Measurements from ENCODE around the gene EPPIN. TPM values are rescaled to one million over a fixed set of nuclear protein-coding genes. Genes with fewer than 3 reads are reported as not detected.

EPPIN gene
- total and polyA plus RNA-seq, 10 of the 15 experiments (the other 5 are each of a cell fraction or from before 2014, with no cell fraction given), result not detected

DNA sequence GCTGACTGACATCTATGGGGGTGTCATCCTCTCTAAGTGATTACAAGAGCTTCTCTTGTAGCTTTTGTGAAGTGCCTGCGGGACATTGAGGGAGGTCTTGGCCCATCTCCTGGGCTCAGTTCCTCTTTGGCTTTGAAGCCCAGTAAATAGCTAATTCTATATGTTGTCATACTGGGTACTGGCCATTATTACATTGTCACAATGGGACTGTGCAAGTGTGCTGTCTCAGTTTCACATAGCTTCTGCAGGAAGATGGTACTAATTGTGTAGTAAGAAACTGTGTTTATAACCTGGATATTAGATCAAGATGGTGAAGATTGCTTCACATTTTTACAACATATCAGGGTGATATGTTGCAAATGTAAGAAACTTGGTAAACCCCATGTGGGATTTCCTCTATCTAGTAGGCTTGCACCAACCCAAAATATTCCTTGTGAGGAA, 51.7 kb downstream of the EPPIN start:
- TF ChIP-seq SMAD1 (IDR thresholded peaks at IDR 0.05; ENCODE audit: low read depth, partially characterized antibody), result no peak
- TF ChIP-seq IRF4 (IDR thresholded peaks at IDR 0.05; ENCODE audit: low read depth, low read length), result no peak
- no peaks in the 10 kb centered on the region for H3K79me2 ChIP-seq (ENCODE audit: control insufficient read depth, insufficient read depth, low read length)
- ATAC-seq (no peak), FAIRE-seq (no peak), DNase-seq (ENCODE audit: low read depth, low spot score) (no peak)
- ChIA-PET RAD21 (ENCODE audit: unreplicated experiment) (no interaction called here), CTCF (no interaction called here), POLR2A (no interaction called here), SMC1A (ENCODE audit: uncharacterized antibody, unreplicated experiment) (interaction anchor here (0.6 kb wide), 1 partner anchor 177 kb away, joined by 3 read pairs; no protein-coding TSS in a partner anchor)
- no peak overlapping the region for H3K27ac ChIP-seq (ENCODE audit: control insufficient read depth, insufficient read depth)
- H3K9ac ChIP-seq (ENCODE audit: control insufficient read depth, insufficient read depth, low read length), result no peak overlapping the region
- no peaks in the 10 kb centered on the region for H3K36me3 ChIP-seq (ENCODE audit: control insufficient read depth in 2 of 2, insufficient read depth in 2 of 2, low read length in 1 of 2)
- no peaks in the 10 kb centered on the region for H3K4me1 ChIP-seq (ENCODE audit: control insufficient read depth, insufficient read depth, low read length)
- no peaks in the 10 kb centered on the region for H4K20me1 ChIP-seq (ENCODE audit: control insufficient read depth, insufficient read depth)
- H3K4me3 ChIP-seq, result no peak overlapping the region
- WGBS (ENCODE audit: insufficient coverage, insufficient replicate concordance, low lambda C conversion rate, missing lambda C conversion rate), result 0% methylated on average over 1 of the region's 1 CpG
- H2AFZ ChIP-seq (ENCODE audit: control insufficient read depth, low read depth, low read length), result no peak overlapping the region
- H3K4me2 ChIP-seq (ENCODE audit: control insufficient read depth, insufficient read depth), result no peak overlapping the region
- in situ Hi-C loops (cut with MboI), result no loop called here
- H3K9me3 ChIP-seq (replicated peaks; ENCODE audit: control insufficient read depth, insufficient read depth, low read length), result no peaks in the 10 kb centered on the region
- intact Hi-C loops (cut with micrococcal nuclease; ENCODE audit: unreplicated experiment), result no loop called here
- H3K27me3 ChIP-seq (replicated peaks in 1 of 2; ENCODE audit: control insufficient read depth in 2 of 2, insufficient read depth in 2 of 2, low read length in 1 of 2), result peaks cover 0 to 4% of the 10 kb centered on the region in 2 experiments; a peak in 1 of 4 replicates
- BruUV-seq (replicated peaks), result no TSS peak

Small RNA genes within 50 kb of the gene (small RNA-seq; reads per million reads assigned to genes)
- gene AL031663.1 (not detected), gene HSPD1P21 (not detected), gene RNA5SP485 (not detected)

Other genes starting within 250 kb of the EPPIN start
Only the 7 nearest of the 19 such genes appear.
- not detected in 2 replicates for gene WFDC2, start 77.6 kb downstream of the EPPIN start, total RNA-seq (2014; rRNA removed)
- not detected in 2 replicates for gene WFDC2, start 77.6 kb downstream of the EPPIN start, total RNA-seq (2014; rRNA removed; fragmentation: Illumina TruSeq; extraction: Trizol)
- gene WFDC2, start 77.6 kb downstream of the EPPIN start, total RNA-seq (2021), result not detected in 2 replicates
- gene WFDC2, start 77.6 kb downstream of the EPPIN start, polyA plus RNA-seq (2011; rRNA removed), result not detected in 2 replicates
- not detected in 2 replicates for gene WFDC2, start 77.6 kb downstream of the EPPIN start, polyA plus RNA-seq (2014; fragmentation: Illumina TruSeq; extraction: Trizol)
- gene WFDC2, start 77.6 kb downstream of the EPPIN start, polyA plus RNA-seq (2014; fragmentation: Nextera tagmentation; extraction: Ambion mirVana), result under 1 TPM in 1 of 2 experiments, not detected in 1; 0.13 TPM
- not detected in 2 replicates for gene WFDC2, start 77.6 kb downstream of the EPPIN start, polyA plus RNA-seq (2014; rRNA removed)
- not detected for gene WFDC2, start 77.6 kb downstream of the EPPIN start, polyA plus RNA-seq (2016; fragmentation: Nextera tagmentation; extraction: Ambion mirVana)
- not detected in 2 replicates for gene SPINT3, start 31.8 kb downstream of the EPPIN start, total RNA-seq (2014; rRNA removed)
- not detected in 2 replicates for gene SPINT3, start 31.8 kb downstream of the EPPIN start, total RNA-seq (2014; rRNA removed; fragmentation: Illumina TruSeq; extraction: Trizol)
- gene SPINT3, start 31.8 kb downstream of the EPPIN start, total RNA-seq (2021), result not detected in 2 replicates
- gene SPINT3, start 31.8 kb downstream of the EPPIN start, polyA plus RNA-seq (2011; rRNA removed), result not detected in 2 replicates
- not detected in 2 replicates for gene SPINT3, start 31.8 kb downstream of the EPPIN start, polyA plus RNA-seq (2014; fragmentation: Illumina TruSeq; extraction: Trizol)
- not detected for gene SPINT3, start 31.8 kb downstream of the EPPIN start, polyA plus RNA-seq (2014; fragmentation: Nextera tagmentation; extraction: Ambion mirVana)
- not detected in 2 replicates for gene SPINT3, start 31.8 kb downstream of the EPPIN start, polyA plus RNA-seq (2014; rRNA removed)
- gene SPINT3, start 31.8 kb downstream of the EPPIN start, polyA plus RNA-seq (2016; fragmentation: Nextera tagmentation; extraction: Ambion mirVana), result not detected
- not detected in 2 replicates for gene WFDC6, start 7.9 kb downstream of the EPPIN start, total RNA-seq (2014; rRNA removed)
- not detected in 2 replicates for gene WFDC6, start 7.9 kb downstream of the EPPIN start, total RNA-seq (2014; rRNA removed; fragmentation: Illumina TruSeq; extraction: Trizol)
- not detected in 2 replicates for gene WFDC6, start 7.9 kb downstream of the EPPIN start, total RNA-seq (2021)
- not detected in 2 replicates for gene WFDC6, start 7.9 kb downstream of the EPPIN start, polyA plus RNA-seq (2011; rRNA removed)
- gene WFDC6, start 7.9 kb downstream of the EPPIN start, polyA plus RNA-seq (2014; fragmentation: Illumina TruSeq; extraction: Trizol), result not detected in 2 replicates
- gene WFDC6, start 7.9 kb downstream of the EPPIN start, polyA plus RNA-seq (2014; fragmentation: Nextera tagmentation; extraction: Ambion mirVana), result not detected
- not detected in 2 replicates for gene WFDC6, start 7.9 kb downstream of the EPPIN start, polyA plus RNA-seq (2014; rRNA removed)
- not detected for gene WFDC6, start 7.9 kb downstream of the EPPIN start, polyA plus RNA-seq (2016; fragmentation: Nextera tagmentation; extraction: Ambion mirVana)
- not detected in 2 replicates for gene WFDC8, start 31.9 kb upstream of the EPPIN start, total RNA-seq (2014; rRNA removed)
- not detected in 2 replicates for gene WFDC8, start 31.9 kb upstream of the EPPIN start, total RNA-seq (2014; rRNA removed; fragmentation: Illumina TruSeq; extraction: Trizol)
- gene WFDC8, start 31.9 kb upstream of the EPPIN start, total RNA-seq (2021), result not detected in 2 replicates
- not detected in 2 replicates for gene WFDC8, start 31.9 kb upstream of the EPPIN start, polyA plus RNA-seq (2011; rRNA removed)
- gene WFDC8, start 31.9 kb upstream of the EPPIN start, polyA plus RNA-seq (2014; fragmentation: Illumina TruSeq; extraction: Trizol), result not detected in 2 replicates
- not detected for gene WFDC8, start 31.9 kb upstream of the EPPIN start, polyA plus RNA-seq (2014; fragmentation: Nextera tagmentation; extraction: Ambion mirVana)
- gene WFDC8, start 31.9 kb upstream of the EPPIN start, polyA plus RNA-seq (2014; rRNA removed), result not detected in 2 replicates
- not detected for gene WFDC8, start 31.9 kb upstream of the EPPIN start, polyA plus RNA-seq (2016; fragmentation: Nextera tagmentation; extraction: Ambion mirVana)
- not detected in 2 replicates for gene WFDC10A, start 82.3 kb upstream of the EPPIN start, total RNA-seq (2014; rRNA removed)
- not detected in 2 replicates for gene WFDC10A, start 82.3 kb upstream of the EPPIN start, total RNA-seq (2014; rRNA removed; fragmentation: Illumina TruSeq; extraction: Trizol)
- not detected in 2 replicates for gene WFDC10A, start 82.3 kb upstream of the EPPIN start, total RNA-seq (2021)
- gene WFDC10A, start 82.3 kb upstream of the EPPIN start, polyA plus RNA-seq (2011; rRNA removed), result not detected in 2 replicates
- gene WFDC10A, start 82.3 kb upstream of the EPPIN start, polyA plus RNA-seq (2014; fragmentation: Illumina TruSeq; extraction: Trizol), result not detected in 2 replicates
- not detected for gene WFDC10A, start 82.3 kb upstream of the EPPIN start, polyA plus RNA-seq (2014; fragmentation: Nextera tagmentation; extraction: Ambion mirVana)
- not detected in 2 replicates for gene WFDC10A, start 82.3 kb upstream of the EPPIN start, polyA plus RNA-seq (2014; rRNA removed)
- not detected for gene WFDC10A, start 82.3 kb upstream of the EPPIN start, polyA plus RNA-seq (2016; fragmentation: Nextera tagmentation; extraction: Ambion mirVana)
- gene WFDC9, start 83.9 kb upstream of the EPPIN start, total RNA-seq (2014; rRNA removed), result not detected in 2 replicates
- gene WFDC9, start 83.9 kb upstream of the EPPIN start, total RNA-seq (2014; rRNA removed; fragmentation: Illumina TruSeq; extraction: Trizol), result not detected in 2 replicates
- gene WFDC9, start 83.9 kb upstream of the EPPIN start, total RNA-seq (2021), result not detected in 2 replicates
- gene WFDC9, start 83.9 kb upstream of the EPPIN start, polyA plus RNA-seq (2011; rRNA removed), result not detected in 2 replicates
- not detected in 2 replicates for gene WFDC9, start 83.9 kb upstream of the EPPIN start, polyA plus RNA-seq (2014; fragmentation: Illumina TruSeq; extraction: Trizol)
- gene WFDC9, start 83.9 kb upstream of the EPPIN start, polyA plus RNA-seq (2014; fragmentation: Nextera tagmentation; extraction: Ambion mirVana), result not detected
- not detected in 2 replicates for gene WFDC9, start 83.9 kb upstream of the EPPIN start, polyA plus RNA-seq (2014; rRNA removed)
- gene WFDC9, start 83.9 kb upstream of the EPPIN start, polyA plus RNA-seq (2016; fragmentation: Nextera tagmentation; extraction: Ambion mirVana), result not detected
- gene WFDC11, start 122.8 kb upstream of the EPPIN start, total RNA-seq (2014; rRNA removed), result not detected in 2 replicates
- gene WFDC11, start 122.8 kb upstream of the EPPIN start, total RNA-seq (2014; rRNA removed; fragmentation: Illumina TruSeq; extraction: Trizol), result not detected in 2 replicates
- gene WFDC11, start 122.8 kb upstream of the EPPIN start, total RNA-seq (2021), result not detected in 2 replicates
- gene WFDC11, start 122.8 kb upstream of the EPPIN start, polyA plus RNA-seq (2011; rRNA removed), result not detected in 2 replicates
- gene WFDC11, start 122.8 kb upstream of the EPPIN start, polyA plus RNA-seq (2014; fragmentation: Illumina TruSeq; extraction: Trizol), result not detected in 2 replicates
- not detected for gene WFDC11, start 122.8 kb upstream of the EPPIN start, polyA plus RNA-seq (2014; fragmentation: Nextera tagmentation; extraction: Ambion mirVana)
- gene WFDC11, start 122.8 kb upstream of the EPPIN start, polyA plus RNA-seq (2014; rRNA removed), result not detected in 2 replicates
- gene WFDC11, start 122.8 kb upstream of the EPPIN start, polyA plus RNA-seq (2016; fragmentation: Nextera tagmentation; extraction: Ambion mirVana), result not detected

Data from GM12878 (cell line).